GM18520 (cell line): Measurements from ENCODE around the gene MAML3.

Source experiments
- ATAC-seq: cut with Tn5 transposase; IDR thresholded peaks from one replicate; pipeline ENCODE4 v1.9.1; 2021; ENCODE audit not compliant: unreplicated experiment

Gene MAML3

DNA sequence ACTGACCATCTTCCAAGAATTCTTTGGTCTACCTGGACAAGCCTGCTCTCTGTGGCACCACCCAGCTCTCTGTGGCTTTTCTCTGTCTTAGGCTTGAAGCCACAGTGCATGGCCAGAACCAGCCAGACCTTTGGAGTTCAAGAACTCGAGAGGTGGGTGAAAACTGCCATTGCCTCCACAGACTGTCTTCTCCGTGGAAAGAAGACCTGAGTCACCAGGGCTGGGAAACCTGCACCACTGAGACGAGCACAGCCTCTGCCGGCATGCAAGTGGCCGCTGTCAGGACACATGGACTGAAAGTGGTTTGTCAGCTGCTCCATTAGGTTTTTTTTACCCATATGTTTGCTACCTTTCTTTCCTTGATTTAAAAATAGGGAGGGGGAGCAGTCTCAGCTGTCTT, 413.9 kb downstream of the MAML3 start:
- ATAC-seq, result no peak

DNA sequence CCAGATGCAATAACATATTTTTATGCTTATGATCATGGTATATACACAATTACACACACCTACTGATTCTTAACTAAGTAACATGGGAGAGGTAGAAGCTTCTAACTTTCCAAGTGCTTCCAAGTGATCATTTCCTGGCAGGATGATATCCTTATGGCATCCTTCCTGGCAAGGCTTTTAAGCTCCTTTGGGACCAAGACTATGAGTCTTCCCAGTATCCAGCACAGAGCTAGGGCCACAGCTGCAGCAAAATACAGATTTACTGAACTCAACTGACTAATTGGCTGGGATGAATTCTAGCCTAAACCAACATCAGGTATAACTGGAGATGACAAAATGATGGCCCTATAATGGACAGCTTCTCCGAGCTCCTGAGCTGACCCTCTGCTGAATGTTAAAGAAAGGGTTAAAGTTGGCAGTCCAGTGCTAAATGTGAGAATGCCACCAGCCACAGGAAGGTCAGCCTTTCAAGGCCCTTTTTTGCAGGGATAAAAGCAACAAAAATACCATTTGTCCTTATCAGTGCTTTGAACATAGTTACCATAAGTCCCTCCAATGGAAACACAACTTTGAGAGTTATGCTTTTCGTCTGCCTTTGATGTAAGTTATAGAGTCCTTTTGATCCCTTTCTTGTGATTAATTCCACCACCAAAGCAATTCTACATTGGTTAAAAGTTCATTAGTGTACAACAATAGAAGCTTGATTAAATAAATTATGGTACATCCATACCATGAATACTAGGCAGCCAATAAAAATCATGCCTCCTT, 415.0 kb downstream of the MAML3 start:
- no peak for ATAC-seq

DNA sequence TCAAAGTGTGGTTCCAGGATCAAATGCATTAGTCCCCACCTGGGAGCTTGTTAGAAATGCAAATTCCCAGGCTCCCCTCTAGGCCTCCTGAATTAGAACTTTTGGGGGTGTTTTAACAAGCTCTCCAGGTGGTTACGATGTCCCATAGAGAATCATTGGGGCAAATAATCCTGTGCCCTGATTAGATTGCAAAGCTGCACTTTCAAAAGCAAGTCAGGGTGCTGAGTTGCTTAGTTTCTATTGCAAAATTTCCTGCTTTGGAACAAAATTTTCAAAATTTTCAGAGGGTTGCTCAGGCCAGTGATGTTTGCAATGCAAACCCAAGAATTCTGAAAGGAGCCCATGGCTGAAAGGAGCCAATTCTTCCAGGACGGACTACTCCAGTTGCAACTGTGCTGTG, 417.3 kb downstream of the MAML3 start:
- ATAC-seq, result no peak

DNA sequence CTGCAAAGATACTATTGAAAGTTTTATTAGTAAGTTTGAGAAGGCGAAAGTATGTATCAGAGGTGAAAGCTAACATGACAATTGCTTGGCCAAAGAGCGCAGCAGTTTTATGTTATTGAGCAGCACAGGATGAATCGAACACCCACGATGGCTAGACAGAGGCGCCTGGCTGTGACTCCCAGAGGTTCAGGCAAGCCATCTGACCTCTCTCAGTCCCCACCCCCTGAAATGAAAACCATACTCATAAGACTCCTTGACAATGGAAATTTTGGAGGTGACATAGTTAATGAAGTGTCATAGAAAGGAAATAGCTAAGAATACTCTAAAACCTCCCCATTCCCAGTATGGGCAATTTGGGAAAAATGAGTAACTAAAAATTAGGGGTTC, 417.7 kb downstream of the MAML3 start:
- ATAC-seq, result no peak

DNA sequence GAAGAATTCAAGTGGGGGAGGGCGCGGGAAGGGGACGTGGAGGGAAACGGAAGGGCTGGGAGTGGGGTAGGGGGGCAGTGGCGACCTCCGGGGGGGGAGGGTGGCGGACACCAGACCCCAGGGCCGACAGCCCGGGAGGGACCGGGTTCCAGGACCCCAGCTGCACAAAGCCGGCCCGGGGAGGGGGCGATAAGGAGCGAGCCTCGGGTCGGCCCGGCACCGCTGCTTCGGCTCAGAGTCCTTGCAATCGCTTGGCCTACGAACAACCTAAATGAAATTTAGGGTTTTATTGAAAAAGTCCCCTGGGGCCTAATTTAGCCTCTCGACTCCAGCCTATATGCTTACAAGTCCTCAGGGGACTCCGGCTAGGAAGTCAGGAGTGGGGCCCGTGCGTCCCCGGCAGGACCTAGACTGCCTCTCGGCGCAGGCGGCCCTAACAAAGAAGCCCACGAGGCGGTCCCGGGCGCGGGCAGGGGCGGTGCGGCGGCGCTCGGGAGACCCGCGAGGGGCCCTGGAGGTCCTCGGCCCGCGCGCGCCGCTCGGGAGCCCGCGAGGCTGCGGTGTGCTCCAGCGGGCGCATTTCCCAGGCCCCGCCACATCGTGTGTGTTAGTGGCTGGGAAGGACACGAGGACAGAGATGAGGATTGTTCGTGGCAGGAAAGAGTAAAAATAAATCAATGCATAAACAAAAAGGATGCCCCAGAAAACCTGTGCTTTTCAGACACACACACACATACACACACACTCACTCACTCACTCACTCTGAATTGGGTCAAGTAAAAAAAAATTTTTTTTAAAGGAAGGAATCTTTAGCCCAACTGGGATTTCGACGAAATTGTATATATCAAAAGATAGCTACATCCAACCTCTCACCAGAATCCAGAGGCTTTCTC, 418.4 kb downstream of the MAML3 start:
- no peak for ATAC-seq

DNA sequence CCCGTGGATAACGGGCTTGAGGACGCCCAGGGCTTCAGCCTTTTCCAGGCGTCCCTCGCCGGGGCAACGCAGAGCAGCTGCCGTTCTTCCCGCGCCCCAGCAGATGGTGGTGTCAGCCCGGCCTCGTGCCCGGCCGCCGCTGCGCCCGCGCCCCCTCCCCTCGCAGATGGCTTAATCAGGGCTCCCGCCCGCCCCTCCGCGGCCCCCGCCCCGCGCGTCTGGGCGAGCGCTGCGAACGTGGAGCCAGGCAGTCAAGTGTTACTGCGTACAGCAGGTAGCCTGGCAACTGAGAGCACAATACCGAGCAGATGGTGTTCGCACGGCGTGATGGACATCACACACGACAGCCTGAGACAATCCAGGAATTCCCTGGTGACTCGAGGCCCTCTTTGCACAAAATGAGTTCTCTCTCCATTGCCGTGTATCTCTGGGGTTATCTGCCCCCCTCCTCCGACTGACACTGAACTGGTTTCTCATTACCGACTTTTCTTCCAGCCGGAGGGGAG, 419.1 kb downstream of the MAML3 start:
- no peak for ATAC-seq

DNA sequence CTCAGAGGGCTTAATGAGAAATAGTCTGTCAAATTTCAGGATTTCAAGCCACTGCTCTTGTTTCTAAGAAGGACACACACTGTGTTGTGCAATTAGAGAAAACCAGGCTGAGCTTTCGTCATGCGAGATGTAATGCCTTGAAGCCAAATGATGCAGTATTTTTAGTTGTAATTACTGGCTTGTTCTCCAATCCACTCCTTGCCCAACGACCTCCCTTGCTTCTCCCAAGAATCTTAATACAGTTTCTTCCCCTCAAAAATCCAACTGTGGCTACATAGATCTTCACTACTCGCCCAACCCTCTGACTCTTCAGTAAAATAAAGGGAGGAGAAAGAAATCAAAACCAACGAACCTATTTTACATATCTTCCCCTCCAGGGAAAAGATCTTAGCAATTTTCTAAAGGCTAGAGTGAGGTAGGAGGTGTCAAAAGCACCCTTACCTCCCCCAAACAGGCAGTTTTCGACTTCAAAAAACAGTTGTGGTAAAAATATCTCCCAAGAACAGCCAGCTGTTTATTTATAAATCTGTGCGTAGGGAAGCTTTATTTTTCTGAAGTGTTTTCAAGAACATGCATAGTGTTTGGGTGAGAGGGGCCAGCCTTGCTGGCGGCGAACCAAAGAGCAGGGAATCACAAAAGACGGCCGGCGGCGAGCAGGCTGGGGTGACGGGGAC, 419.6 kb downstream of the MAML3 start:
- no peak for ATAC-seq

DNA sequence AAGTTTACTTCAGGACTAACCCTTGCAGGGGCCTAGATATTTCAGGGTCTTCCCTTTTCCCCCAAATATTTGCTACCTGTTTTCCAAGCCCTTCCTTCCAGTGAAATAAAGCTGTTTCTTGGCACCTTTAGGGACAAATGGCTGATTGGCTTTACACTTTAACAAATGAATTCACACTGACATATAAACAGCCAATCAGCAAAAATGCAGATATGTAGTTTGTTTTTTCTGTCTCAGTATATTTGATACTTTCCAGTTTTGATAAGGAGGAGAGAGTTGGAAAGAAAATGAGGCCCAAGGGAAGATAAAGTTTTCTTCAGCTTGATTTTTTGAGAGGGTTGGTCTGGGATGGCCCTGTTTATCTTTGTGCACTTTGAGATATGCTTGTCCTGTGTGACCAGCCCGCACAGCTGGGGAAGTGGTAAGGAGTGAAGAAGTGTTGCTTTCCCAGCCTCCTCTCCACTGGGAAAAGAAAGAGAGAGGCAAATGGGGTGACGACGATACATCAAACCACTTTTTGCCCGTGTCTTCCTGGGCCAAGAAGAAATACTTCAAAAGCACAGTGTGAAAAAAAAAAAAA, 420.9 kb downstream of the MAML3 start:
- no peak for ATAC-seq

DNA sequence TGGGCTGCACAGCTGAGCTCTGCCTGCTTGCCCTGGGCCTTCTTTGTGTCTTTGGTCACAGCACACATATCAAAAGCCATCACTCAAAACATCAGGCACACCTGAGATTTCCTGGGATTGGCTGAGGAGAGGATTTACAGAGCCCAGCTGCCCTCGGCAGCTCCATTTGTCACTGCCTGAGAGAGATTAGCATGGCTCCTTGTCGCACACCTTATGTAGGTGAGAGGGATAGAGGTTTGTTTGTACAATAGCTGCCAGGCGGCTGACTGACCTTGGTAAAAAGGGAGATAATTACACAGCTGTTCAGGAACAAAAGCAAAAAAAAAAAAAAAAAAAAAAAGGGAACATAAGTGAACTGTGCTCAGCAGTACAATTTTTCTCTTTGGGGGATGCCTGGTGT, 425.1 kb downstream of the MAML3 start:
- ATAC-seq, result no peak

DNA sequence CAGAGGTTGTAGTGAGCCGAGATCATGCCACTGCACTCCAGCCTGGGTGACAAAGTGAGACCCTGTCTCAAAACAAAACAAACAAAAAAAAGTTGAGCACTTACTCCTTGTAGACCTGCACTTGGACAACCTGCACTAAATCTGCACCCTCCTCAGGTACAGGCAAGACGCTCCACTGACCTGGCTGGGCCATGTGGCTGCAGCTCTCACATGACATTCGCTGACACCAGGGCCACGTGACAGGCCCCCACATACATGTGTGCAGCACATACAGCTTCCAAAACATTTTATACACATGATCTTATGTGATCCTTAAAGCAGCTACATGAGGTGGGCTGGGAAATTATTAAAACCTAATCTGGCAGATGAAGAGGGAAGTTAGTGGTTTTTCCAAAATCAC, 425.8 kb downstream of the MAML3 start:
- no peak for ATAC-seq

DNA sequence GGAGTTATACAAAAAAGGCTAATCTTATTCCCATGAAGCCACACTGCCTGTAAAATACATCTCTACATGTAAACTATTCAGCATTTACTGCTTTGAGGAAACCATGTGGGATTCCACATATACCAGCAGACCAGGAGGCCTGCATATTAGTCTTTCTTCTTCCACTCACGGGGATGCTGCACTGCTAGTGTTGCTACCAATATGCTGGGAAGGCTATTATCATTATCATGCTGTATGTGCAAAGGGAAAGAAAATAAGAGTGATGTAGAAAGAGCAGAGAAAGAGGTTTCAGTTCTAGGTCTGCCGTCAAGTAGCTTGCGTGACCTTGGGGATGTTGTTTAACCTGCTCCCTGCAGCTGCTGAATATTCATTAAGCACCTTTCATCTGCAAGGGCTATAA, 427.4 kb downstream of the MAML3 start:
- ATAC-seq, result no peak

DNA sequence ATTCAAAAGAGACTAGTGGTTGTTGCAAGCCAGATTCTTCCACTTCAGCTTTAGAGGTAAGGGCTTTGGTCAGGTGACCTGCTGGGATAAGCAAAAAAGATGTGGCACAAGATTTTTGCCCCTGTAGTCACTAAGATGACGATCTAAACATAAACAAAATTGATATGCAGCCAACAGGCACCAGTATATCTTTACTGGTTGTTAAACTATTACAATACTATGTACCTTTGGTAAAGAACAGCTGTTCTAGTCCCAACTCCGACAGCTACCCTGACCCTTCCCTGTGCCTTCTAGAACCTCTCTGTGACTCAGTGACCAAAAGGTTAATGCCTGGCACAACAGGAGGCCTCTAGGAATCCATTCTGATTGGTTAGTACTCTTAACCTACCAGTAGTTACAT, 428.7 kb downstream of the MAML3 start:
- no peak for ATAC-seq

DNA sequence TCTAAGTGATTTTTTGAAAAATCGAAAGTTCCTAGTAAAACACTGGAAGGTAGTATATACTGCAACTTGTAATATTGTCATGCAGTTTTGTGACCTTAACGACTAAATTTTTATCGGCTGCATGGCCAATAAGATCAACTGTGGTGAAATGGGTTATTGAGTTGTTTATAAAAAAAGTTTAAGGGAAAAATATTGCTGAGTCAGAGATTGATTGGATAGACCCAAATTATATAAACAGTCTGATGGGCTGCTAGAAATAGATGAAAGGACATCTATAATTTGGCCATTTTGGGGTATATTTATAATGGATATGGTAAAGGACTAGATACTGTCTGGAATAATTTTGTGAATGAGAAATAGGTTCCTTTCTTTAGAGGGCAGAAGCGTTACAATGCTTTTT, 432.2 kb downstream of the MAML3 start:
- ATAC-seq, result no peak

DNA sequence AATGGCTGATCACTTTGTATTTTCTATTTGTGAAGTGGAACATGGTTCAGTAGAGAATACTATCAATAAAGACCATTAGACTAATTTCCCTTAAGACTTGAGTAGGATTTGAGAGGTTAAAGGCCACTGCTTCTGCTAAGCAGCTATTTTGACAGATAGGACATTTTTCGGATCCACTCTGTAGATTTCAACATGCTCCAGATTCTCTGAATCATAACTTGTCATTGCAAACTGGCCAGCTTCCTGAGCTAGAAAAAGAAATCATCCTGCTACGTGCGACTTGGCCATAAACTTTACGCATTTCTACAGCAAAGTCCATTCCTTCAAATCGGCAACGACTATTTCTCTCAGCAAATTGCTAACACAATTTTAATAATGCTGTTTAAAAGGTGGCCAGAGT, 433.2 kb downstream of the MAML3 start:
- no peak for ATAC-seq

DNA sequence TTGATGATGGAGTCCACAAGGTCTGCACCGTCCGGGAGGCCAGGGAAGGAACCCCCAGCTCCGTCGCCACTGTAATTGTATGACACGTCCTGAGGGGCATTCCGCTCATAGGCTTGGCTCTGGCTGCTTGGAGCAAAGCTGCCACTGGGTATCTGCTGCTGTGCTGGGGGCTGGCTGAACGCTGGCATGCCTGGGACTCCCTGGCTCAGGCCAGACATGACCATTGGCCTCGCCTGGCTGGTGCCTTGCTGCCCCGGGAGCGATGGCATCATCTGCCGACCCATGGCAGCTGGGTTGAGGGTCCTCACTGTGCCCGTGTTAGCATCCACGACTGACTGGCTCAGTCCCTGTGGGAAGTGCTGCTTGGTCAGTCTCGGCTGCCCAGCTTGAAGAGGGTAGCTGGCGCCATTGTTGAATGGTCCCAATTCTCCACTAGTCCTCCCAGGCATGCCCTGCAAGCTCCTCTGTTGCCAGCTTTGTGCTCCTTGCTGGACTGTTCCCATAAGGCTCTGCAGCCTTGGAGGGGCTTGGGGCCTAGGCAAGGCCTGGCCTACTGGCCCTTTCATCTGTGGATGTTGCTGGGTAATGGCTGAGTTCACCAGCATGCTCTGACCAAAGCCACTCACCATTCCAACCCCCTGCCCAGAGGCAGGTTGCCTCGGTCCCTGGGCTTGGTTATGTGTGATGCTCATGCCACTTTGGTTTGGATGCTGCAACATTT, 434.4 kb downstream of the MAML3 start:
- ATAC-seq, result no peak

DNA sequence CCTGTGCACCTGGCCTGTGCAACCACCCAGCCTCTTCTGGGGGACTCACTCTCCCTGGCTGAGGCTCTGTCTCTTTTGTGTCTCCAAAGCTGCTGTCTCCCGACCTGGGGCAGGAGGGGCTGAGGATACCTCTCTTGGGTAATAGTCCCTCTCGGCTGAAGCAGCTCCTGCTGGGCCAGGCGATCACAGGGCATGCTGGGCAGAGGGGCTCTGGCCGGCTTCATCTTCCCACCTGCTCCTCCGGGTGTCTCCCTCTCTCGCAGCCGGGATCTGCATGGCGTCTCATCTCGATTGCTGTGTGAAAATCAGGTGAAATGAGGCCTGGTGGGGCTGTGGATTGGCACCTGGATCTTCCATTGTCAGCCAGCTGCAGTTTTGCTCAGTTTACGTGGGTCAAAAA, 435.2 kb downstream of the MAML3 start:
- no peak for ATAC-seq

DNA sequence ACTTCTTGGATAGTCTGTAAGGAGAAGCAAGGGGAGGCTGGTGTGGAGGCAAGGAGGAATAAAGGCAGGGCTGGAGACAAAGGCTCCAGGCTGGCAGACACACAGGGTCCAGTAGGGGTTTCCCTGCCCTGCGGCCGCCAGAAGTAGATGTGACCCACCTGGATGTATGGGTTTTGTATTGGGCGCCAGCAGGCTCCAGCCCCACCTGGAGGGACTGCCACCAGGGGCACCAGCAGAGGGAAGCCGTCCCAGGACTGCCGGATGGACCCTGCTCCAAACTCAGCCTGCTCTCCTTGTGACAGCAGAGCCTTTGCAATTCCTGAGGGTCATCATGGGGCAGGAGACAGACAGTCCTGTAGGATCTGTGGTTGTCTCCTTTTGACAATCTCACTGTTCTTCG, 435.6 kb downstream of the MAML3 start:
- ATAC-seq, result no peak

DNA sequence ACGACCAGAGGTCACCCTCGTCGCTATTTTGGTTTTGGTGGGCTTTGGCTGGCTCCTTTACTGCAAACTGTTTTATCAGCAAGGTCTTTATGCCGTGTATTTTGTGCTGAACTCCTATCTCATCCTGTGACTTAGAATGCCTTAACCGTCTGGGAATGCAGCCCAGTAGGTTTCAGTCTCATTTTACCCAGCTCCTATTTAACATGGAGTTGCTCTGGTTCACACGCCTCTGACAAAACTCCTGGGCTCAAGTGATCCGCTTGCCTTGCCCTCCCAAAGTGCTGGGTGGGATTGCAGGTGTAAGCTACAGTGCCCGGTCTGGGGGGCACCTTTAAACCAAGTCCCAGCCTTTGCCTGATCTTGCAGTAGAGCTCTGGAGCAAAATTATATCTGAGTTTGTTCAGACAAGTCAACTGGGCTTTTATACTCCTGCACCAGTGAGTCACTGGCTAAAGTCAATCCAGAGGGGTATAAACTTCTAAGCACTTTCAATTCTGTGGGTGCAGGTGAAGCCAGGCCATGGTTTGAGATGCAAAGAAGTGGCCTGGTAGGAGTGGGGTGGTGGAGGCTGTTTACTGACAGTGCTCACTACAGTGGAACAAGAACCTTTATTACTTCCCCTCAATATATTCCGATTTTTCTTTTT, 438.1 kb downstream of the MAML3 start:
- no peak for ATAC-seq

DNA sequence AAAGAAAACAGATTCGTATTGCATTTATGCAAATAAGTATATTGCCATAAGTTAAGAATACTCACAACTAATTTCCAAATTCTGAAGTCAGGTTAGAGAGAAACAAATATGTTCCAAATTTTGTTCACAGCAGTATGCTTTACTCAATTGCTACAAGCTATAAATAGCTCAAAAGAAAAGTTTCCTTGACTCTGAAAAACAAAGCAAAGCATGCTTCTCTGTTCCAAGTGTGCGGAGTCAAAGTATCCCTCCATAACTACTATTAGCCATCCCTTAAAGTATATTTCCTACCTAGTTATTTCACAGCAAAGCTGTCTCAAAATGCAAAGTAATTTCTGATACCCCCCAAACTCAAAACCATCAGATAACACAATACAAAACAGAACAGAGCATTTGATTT, 441.1 kb downstream of the MAML3 start:
- no peak for ATAC-seq

DNA sequence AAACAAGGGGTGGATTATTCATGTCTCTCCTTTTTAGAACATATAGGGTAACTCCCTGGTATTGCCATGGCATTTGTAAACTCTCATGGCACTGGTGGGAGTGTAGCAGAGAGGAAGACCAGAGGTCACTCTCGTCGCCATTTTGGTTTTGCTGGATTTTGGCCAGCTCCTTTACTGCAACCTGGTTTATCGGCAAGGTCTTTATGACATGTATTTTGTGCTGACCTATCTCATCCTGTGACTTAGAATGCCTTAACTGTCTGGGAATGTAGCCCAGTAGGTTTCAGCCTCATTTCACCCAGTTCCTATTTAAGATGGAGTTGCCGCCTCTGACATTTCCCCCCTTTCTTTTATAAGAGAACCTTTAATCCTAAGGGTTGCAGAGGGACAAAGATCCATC, 442.5 kb downstream of the MAML3 start:
- no peak for ATAC-seq
